Fibroblast of upper back skin (primary cell): ENCODE data around the gene ZNF316.

Source experiments
- DNase-seq: peaks from one replicate; pipeline ENCODE4 v3.0.0-alpha.2; 2013

Gene ZNF316

DNA sequence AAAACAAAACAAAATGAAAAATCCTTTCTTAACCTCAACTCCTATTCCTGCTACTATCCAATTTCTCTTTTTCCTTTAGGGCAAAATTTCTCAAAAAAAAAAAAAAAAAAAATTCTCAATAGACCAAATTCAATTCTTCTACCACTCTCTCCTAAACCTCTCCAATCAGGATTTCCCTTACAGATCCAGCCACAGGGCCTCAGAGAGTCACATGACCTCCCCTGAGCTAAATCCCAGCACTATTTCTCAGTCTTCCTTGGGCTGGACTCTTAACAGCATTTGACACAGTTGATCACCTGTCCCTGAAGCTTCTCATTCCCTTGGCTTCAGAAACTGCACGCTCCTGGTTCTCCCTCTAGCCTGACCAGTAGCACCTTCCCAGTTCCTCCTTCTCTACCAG, 64.7 kb downstream of the ZNF316 start:
- no peak for DNase-seq
